GM12801 (cell line): Measurements from ENCODE around the gene NLRC5.

Experiments
- TF ChIP-seq, protein P1 (sequence below): IDR thresholded peaks from one replicate; pipeline ENCODE4 v1.5.1; 2011; ENCODE audit warnings: control low read depth; ENCODE audit not compliant: insufficient read length; ENCODE audit errors: extremely low read depth

The NLRC5 gene

DNA sequence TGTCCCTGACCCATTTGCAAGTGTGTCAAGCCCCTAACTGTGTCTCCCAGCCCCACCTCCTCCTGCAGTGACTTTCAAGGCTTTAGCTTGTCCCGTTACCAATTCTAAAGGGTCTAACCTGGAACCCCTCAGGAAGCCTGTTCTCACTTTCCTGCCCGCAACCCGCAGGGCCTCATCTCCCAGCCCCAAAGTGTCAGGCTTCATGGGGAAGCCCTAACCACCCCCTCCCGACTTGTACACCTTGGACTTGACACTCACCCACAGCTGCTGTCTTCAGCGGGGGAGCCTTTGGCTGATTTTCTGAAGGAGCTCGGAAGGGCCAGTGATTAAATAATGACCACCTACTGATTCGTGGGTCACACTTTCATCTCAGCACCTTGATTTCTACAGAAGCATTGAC lies 33.1 kb downstream of the NLRC5 start:
- TF ChIP-seq, protein P1, sequence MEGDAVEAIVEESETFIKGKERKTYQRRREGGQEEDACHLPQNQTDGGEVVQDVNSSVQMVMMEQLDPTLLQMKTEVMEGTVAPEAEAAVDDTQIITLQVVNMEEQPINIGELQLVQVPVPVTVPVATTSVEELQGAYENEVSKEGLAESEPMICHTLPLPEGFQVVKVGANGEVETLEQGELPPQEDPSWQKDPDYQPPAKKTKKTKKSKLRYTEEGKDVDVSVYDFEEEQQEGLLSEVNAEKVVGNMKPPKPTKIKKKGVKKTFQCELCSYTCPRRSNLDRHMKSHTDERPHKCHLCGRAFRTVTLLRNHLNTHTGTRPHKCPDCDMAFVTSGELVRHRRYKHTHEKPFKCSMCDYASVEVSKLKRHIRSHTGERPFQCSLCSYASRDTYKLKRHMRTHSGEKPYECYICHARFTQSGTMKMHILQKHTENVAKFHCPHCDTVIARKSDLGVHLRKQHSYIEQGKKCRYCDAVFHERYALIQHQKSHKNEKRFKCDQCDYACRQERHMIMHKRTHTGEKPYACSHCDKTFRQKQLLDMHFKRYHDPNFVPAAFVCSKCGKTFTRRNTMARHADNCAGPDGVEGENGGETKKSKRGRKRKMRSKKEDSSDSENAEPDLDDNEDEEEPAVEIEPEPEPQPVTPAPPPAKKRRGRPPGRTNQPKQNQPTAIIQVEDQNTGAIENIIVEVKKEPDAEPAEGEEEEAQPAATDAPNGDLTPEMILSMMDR = no peak

DNA sequence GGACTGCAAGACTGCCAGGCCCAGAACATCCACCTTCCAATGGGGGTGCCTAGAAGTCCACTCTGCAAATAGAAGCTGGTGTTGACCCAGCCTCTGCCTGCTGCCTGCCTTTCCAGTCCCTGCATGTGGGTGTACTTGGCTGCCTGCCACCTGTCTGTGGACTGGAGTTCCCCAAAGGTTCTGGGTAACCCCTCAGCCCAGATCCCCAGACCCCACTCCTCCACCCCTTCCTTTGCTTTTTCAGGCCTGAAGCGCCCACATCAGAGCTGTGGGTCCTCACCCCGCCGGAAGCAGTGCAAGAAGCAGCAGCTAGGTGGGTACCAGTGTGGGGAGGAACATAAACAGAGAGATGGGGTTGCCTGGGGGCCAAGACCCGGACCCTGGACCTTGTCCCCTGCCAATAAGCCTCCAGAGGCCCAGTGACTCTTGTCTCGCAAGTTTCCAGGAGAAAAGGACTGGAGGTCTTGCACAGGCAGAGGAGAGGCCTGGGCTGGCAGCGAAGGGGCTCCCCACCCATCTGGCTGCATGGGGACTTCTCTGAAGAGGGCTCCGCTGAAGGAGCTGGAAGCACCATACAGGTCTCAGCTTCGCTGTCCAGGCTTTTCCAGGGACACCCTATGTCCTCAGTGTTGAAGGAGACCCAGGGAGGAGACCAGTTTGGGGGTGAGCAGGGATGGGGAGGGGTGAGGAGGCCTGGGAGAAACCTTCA lies 34.3 kb downstream of the NLRC5 start:
- TF ChIP-seq, protein P1 = no peak

DNA sequence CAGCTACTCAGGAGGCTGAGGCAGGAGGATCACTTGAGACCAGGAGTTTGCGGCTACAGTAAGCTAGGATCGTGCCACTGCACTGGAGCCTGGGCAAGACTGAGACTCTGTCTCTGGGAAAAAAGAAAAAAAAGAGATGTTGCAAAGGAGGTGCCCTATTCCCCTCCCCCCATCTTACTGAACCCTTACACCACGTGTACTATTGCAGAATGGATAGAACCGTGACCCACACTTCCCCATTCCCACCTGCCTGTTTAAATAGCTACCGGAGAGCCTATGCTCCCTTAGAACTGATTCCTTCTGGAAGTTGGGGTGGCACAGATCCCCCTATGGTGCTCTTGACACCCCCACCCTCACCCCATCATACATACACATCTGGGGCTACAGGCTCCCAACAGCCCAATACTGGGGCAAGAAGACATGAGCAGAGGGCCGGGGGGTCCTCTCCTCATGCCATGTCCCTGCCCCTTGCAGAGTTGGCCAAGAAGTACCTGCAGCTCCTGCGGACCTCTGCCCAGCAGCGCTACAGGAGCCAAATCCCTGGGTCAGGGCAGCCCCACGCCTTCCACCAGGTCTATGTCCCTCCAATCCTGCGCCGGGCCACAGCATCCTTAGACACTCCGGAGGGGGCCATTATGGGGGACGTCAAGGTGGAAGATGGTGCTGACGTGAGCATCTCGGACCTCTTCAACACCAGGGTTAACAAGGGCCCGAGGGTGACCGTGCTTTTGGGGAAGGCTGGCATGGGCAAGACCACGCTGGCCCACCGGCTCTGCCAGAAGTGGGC lies 35.7 kb downstream of the NLRC5 start:
- TF ChIP-seq, protein P1 = no peak

DNA sequence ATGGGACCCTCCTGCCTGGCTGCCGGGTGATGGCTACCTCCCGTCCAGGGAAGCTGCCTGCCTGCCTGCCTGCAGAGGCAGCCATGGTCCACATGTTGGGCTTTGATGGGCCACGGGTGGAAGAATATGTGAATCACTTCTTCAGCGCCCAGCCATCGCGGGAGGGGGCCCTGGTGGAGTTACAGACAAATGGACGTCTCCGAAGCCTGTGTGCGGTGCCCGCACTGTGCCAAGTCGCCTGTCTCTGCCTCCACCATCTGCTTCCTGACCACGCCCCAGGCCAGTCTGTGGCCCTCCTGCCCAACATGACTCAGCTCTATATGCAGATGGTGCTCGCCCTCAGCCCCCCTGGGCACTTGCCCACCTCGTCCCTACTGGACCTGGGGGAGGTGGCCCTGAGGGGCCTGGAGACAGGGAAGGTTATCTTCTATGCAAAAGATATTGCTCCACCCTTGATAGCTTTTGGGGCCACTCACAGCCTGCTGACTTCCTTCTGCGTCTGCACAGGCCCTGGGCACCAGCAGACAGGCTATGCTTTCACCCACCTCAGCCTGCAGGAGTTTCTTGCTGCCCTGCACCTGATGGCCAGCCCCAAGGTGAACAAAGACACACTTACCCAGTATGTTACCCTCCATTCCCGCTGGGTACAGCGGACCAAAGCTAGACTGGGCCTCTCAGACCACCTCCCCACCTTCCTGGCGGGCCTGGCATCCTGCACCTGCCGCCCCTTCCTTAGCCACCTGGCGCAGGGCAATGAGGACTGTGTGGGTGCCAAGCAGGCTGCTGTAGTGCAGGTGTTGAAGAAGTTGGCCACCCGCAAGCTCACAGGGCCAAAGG lies 36.8 kb downstream of the NLRC5 start:
- TF ChIP-seq, protein P1 = no peak

DNA sequence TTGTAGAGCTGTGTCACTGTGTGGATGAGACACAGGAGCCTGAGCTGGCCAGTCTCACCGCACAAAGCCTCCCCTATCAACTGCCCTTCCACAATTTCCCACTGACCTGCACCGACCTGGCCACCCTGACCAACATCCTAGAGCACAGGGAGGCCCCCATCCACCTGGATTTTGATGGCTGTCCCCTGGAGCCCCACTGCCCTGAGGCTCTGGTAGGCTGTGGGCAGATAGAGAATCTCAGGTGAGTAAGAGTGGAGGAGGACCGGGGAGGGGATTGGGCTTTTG lies 37.4 kb downstream of the NLRC5 start:
- TF ChIP-seq, protein P1 = no peak

DNA sequence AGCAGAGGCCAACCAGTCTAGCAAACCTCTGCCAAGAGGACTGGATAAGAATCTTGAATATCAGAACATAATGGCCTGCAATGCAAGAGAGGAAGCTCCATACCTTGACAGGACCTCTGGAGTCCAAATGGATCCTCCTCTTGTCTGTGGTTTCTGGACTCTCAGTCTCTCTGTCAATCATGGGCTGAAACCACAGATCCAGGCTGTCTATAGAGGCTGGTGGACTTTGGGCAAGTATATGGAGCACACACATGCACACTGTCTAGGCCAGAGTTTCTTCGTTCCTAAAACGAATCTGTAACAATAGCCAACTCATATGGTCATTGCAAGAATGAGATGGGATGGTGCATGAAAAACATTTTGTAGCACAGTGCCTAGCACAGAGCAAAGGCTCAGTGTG lies 37.7 kb downstream of the NLRC5 start:
- TF ChIP-seq, protein P1 = no peak

DNA sequence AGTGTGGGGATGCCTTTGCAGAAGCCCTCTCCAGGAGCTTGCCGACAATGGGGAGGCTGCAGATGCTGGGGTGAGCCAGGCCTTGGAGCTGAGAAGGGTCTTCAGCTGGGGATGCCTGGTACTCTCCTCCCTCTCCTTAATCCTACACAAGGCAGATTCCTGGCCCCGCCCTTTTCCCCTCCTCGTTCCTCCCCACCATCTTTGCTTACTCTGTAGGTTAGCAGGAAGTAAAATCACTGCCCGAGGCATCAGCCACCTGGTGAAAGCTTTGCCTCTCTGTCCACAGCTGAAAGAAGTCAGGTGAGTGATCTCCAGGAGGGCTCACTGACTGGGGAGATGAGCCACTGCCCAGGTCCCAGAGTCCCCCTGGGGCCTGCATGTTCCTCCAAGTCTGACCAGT lies 38.7 kb downstream of the NLRC5 start:
- TF ChIP-seq, protein P1 = no peak
